HG02798 (cell line): ENCODE data around the gene GPATCH3.
A peak's percentile ranks its signal among the peaks of the same experiment; 100 is the strongest.
"Not testable (repeated sequence)": the region's sequence is repeated elsewhere in the genome, so short reads cannot be mapped to it uniquely, and the experiment has no call there.

Experiments used
- ATAC-seq: cut with Tn5 transposase; IDR thresholded peaks from one replicate; pipeline ENCODE4 v1.9.1; 2021; ENCODE audit warnings: mild to moderate bottlenecking; ENCODE audit not compliant: unreplicated experiment, poor library complexity

GPATCH3 gene

GRCh38 chr1:26913754-26914619 lies 13.7 kb upstream of the GPATCH3 start, which contains the start of gene NR0B2:
Gene NR0B2, minus strand, starts transcription at chr1:26913975. Its CDS starts 35 bp downstream, at chr1:26913940.
- ATAC-seq: no peak

GRCh38 chr1:26913389-26913753 lies 13.1 kb upstream of the GPATCH3 start:
- ATAC-seq: no peak

GRCh38 chr1:26912147-26912490 lies 11.9 kb upstream of the GPATCH3 start:
- no peak for ATAC-seq

GRCh38 chr1:26911399-26912146 lies 11.3 kb upstream of the GPATCH3 start:
- no peak for ATAC-seq

DNA sequence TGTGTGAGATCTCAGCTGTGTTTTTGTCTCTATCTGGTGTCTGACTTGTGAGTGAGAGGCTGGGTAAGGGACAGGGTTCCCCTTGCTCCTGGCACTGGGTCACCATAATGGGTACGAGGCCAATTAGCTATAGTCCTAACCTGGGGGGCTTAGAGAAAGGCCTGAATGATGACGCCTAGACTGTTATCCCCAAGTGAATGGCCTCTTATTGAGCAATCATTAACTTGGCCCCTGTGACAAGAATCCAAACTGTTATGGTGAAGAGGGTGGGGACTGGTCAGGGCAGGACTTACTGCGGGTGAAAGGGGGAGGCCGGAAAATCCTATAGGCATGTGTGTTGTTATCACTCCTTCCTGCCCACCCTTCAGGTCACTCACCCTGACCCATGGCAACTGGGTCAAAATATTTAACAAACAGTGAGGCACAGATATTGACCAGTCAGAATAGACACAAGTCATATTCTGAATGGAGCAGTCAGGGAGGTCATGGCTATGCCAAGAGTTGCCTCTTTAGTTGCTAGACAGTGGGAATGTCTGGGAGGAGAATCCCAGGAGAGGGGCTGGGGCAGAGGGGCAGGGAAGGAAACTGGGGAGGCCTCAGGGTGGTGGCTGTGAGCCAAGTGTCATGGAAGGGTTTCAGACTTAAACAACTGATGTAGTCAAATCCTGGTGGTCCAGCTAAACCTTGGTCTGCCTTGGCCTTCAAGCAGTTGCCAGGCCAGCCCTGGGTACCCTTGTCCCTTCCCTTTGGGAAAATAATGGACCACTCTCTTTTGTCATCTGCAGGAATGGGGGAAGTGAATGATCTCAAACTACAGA lies 10.3 kb upstream of the GPATCH3 start:
- no peak for ATAC-seq

GRCh38 chr1:26909951-26910342 lies 9.7 kb upstream of the GPATCH3 start:
- no peak for ATAC-seq

- ATAC-seq: no peak
Observed at GRCh38 chr1:26907071-26907917, 7.0 kb upstream of the GPATCH3 start.

DNA sequence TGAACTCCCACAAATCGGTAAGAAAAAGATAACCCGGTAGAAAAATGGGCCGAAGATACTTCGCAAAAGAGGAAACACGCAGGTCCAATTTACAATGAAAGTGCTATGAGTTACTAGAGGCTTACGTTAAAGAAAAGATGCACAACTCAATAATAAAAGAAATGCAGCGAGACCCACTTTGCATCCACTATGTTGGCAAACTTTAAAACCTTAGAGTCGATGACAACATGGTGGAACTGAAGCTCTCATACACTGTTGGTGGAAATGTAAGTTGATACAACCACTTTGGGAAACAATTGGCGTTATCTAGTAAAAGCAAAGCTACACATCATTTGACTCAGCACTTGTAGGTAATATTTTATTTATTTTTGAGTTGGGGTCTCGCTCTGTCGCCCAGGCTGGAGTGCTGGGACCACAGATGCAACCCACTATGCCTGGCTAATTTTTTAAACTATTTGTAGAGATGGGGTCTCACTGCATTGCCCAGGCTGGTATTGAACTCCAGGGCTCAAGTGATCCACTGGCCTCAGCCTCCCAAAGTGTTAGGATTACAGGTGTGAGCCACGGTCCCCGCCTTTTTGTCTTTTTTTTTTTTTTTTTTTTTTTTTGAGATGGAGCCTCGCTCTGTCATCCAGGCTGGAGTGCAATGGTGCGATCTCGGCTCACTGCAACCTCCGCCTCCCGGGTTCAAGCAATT lies 696 bp upstream of the GPATCH3 start:
- ATAC-seq: no peak

DNA sequence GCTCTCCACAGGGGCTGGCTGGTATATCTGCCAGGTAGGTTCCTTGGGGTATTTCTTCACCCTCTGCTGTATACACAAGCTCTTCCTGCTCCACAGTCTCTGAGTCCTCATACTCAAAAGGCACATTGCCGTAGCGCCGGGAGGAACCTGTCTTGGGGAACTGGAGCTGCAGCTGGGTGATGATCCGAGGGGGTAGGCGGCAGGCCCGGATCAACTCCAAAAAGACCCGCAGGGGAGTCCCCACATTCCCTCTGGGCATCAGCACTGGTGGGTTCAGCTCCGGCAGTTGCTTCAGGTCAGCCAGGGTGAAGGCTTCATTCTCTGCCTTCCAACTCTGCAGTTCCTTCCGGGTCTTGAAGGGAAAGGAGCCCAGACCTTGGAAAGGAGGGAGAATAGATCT lies 2.9 kb downstream of the GPATCH3 start:
- no peak for ATAC-seq

DNA sequence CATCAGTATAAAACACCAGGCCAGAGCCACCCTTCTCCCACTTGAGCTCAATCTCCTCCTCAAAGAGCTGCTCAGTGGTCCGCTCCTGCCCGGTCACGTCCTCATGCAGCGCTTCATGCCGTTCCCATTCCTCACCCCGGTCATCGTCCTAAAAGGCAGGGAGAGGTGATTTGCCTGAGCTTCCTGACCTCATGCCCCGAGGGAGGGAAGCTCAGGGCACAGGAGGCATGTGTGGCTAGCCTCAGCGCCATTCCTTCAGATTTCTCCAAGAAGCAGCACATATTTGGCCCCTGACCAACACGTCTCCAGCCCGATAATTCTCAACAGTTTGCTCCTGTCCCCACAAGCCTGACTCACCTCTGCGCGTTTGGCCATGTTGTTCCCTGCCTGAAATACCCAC lies 6.0 kb downstream of the GPATCH3 start:
- ATAC-seq: no peak

DNA sequence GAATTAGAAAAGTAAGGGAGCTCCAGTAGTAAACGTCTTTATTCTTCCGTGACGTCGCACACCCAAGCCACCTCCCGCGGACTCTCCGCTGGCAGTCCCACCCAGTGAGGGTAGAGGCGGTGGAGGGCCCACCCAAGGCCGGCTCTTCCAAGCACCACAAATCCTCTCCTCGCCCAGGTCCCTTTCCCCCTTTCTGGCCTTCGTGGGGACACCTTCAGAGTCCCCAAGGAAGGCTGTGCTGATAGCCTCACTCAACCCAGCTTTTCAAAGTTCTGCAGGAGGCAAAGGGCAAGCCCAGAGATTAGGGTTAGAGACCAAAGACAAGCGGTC lies 9.8 kb downstream of the GPATCH3 start:
- ATAC-seq: peak; percentile 32

DNA sequence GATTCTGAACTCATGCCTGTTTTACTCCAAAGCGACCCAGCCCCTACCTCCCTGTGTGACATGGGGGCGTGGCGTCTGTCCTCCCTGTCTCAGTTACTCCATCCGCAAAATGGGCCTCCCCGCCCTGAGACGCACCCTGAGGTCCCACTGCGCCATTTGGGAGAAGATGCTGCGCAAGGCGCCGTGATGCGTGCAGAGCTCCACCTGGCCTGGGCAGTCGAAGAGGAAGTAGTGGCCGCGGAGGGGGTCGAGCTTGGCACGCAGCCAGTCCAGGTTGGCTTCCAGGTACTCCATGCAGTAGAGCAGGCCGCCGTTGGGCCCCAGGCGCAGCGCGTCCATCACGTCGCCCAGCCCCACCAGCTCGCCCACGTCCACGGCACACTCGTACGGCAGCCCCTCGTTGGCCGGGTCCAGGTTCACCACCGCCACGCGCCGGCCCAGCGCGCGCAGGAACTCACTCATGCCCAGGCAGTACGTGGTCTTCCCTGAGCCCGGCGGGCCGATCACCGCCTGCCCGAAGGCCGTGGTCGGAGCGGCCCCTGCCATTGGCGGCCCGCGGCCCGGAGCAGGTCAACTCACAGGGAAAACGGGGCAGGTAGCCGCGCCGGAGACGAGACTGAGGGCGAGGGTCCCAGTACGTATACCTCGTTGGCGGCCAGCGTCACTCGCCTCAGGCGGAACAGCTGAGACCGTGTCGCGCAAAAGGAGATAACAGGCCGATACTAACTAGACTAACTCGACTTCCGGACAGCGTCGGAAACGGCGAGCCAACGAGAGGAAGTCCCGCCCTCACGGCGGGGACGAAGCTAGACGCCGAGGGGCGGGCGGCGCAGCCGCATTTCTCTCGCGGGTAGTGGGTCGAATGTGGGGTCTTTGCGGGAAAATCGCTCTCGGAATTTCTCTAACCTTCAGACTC lies 10.5 kb downstream of the GPATCH3 start, which contains the start of gene GPN2:
Gene GPN2, minus strand, starts transcription at position 733 of the 916 bp plus-strand sequence. Its CDS starts 187 bp downstream, at position 546.
- ATAC-seq: peak; percentile 90

GRCh38 chr1:26888231-26888630 lies 12.0 kb downstream of the GPATCH3 start:
- ATAC-seq: no peak

GRCh38 chr1:26887125-26887524 lies 13.1 kb downstream of the GPATCH3 start:
- ATAC-seq: no peak

DNA sequence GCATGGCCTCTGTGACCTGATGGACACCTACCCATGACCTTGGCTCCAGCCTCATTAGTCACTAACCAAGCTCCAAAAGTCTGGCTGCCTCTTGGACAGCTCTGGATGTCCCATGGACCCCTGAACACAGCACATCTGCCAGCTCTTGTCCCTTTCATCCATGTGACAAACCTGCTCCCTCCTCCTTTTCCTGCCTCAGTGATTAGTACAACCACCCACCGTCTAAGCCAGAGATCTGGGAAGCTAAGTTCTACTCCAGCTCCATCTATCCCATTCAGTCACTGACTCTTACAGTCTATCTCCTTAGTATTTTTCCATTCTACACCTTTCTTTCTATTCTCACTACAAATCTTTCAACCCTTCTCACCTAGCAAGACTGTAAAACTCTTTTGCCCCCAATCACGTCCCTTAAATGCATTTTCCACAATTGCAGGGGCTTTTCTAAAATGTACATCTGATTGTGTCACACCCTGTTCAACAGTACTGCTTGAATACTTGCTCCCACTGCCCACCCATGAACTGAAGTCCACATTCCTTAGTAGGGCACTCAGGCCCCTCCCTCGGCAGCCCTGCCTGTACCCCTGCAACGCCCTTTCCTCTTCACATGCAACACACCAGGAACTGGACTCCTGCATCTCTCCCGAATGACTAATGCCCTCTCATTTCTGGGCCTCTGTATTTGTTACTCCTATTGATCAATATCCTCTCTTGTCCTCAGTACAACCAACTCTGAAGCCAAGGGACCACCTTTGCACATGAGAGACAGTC lies 17.4 kb downstream of the GPATCH3 start:
- no peak for ATAC-seq

GRCh38 chr1:26881611-26882010 lies 18.7 kb downstream of the GPATCH3 start:
- not testable (repeated sequence) for ATAC-seq

DNA sequence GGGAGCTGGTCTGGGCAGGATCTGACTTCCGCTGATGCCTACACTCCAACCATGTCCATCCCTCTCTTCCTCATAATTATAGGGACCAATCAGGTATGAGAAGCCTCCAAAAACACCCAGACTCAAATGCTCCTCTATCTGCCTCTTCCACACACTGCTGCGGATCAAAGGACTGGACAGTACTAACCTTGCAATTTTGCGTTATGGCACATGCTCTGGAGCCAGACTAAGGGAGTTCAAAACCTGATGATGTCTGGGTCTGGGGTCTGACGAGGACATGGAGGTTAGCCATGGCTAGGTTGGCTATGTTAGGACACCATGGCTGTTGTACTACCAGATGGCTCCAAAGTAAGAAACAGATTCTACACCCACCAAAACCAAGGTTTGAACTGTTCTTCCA lies 20.5 kb downstream of the GPATCH3 start:
- ATAC-seq: no peak

DNA sequence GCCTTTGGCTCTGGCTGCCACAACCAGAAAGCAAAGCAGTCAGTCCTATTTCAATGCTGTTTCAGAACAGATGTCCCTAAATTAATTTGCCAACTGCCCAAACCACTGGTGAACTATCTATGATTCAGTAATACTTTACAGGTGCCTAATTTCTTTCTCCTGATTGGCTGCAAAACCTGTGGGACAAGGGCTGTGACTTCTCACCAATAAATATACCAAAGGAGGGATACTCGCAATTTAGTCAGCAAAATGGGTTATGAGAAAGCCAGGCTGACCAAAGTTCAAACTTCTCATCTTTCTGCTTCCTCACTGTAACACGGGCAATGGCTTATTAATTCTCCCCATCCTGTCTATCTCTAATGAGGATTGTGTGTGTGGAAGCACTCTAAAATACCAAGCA lies 22.9 kb downstream of the GPATCH3 start:
- ATAC-seq: no peak
